ENCODE results near the gene PAPSS2. TPM values are rescaled to one million over a fixed set of nuclear protein-coding genes. Genes with fewer than 3 reads are reported as not detected.
A peak's percentile ranks its signal among the peaks of the same experiment; 100 is the strongest.

PAPSS2 gene
- total and polyA plus RNA-seq, 7 donors = 7.1 to 88.9 (median 8.6) TPM

- Histone ChIP-seq H3K4me3 (peak overlapping the region; percentile 54 to 67 (median 60)), H3K27me3 (peaks cover 0 to 17% (median 0%) of the 10 kb centered on the region in 3 donors), H3K4me1 (peaks cover 0 to 16% (median 11%) of the 10 kb centered on the region in 4 donors), H3K36me3 (no peaks in the 10 kb centered on the region), H3K9me3 (no peaks in the 10 kb centered on the region), H3K27ac (peak overlapping the region; percentile 69 to 76 (median 73))
- intact Hi-C loops (cut with DNase I) = loop anchor here (5.0 to 10.0 kb wide), 2 partner anchors 78 to 116 kb away; no protein-coding TSS in a partner anchor
- no peak for TF ChIP-seq EP300 (IDR thresholded peaks at IDR 0.05)
- TF ChIP-seq POLR2A (IDR thresholded peaks at IDR 0.05) = no peak
- no peak for TF ChIP-seq POLR2AphosphoS5 (IDR thresholded peaks at IDR 0.05)
- TF ChIP-seq CTCF (IDR thresholded peaks at IDR 0.05) = no peak
- DNase-seq = no peak
- WGBS, 2 donors = 65 to 70% methylated on average over 15 of the region's 15 CpGs
Measured at GRCh38 chr10:87658858-87659555, 671 bp upstream of the PAPSS2 start.

- DNase-seq = no peak
- peaks cover 0 to 16% (median 11%) of the 10 kb centered on the region in 4 donors for H3K4me1 ChIP-seq
- H3K27ac ChIP-seq = peak overlapping the region; percentile 69 to 76 (median 73)
Measured at GRCh38 chr10:87660484-87661133, 931 bp downstream of the PAPSS2 start.

GRCh38 chr10:87661861-87662785, 2.4 kb downstream of the PAPSS2 start:
- Histone ChIP-seq H3K36me3 (no peaks in the 10 kb centered on the region), H3K4me1 (peaks cover 0 to 16% (median 11%) of the 10 kb centered on the region in 4 donors), H3K9me3 (no peaks in the 10 kb centered on the region), H3K4me3 (no peak overlapping the region), H3K27ac (no peak overlapping the region), H3K27me3 (peaks cover 0 to 17% (median 0%) of the 10 kb centered on the region in 3 donors)
- 74 to 89% methylated on average over 6 of the region's 6 CpGs for WGBS, 2 donors
- DNase-seq = no peak
- intact Hi-C loops (cut with DNase I) = no loop called here
- TF ChIP-seq POLR2AphosphoS5 (IDR thresholded peaks at IDR 0.05) (no peak), POLR2A (IDR thresholded peaks at IDR 0.05) (no peak), CTCF (IDR thresholded peaks at IDR 0.05) (no peak), EP300 (IDR thresholded peaks at IDR 0.05) (no peak)

More at GRCh38 chr10:87660484-87661133, 931 bp downstream of the PAPSS2 start:
- 20 to 38% methylated on average over 12 of the region's 12 CpGs for WGBS, 2 donors
- no peak for TF ChIP-seq POLR2A (IDR thresholded peaks at IDR 0.05)
- peak in 1 of 4 donors; percentile 30 for TF ChIP-seq POLR2AphosphoS5 (IDR thresholded peaks at IDR 0.05)
- Histone ChIP-seq H3K27me3 (peaks cover 0 to 17% (median 0%) of the 10 kb centered on the region in 3 donors), H3K4me3 (peak overlapping the region; percentile 54 to 67 (median 60)), H3K36me3 (no peaks in the 10 kb centered on the region), H3K9me3 (no peaks in the 10 kb centered on the region)
- intact Hi-C loops (cut with DNase I) = no loop called here

- H3K4me1 ChIP-seq = peaks cover 0 to 13% (median 11%) of the 10 kb centered on the region in 4 donors
- no peak for TF ChIP-seq EP300 (IDR thresholded peaks at IDR 0.05)
- no peak for TF ChIP-seq POLR2AphosphoS5 (IDR thresholded peaks at IDR 0.05)
- TF ChIP-seq CTCF (IDR thresholded peaks at IDR 0.05) = no peak
- no peak for TF ChIP-seq POLR2A (IDR thresholded peaks at IDR 0.05)
- WGBS, 2 donors = 61 to 87% methylated on average over 2 of the region's 2 CpGs
- no peak overlapping the region for H3K27ac ChIP-seq
- H3K27me3 ChIP-seq = peaks cover 0 to 17% (median 0%) of the 10 kb centered on the region in 3 donors
- H3K4me3 ChIP-seq = no peak overlapping the region
- no peak for DNase-seq
- intact Hi-C loops (cut with DNase I) = no loop called here
- H3K36me3 ChIP-seq = no peaks in the 10 kb centered on the region
- no peaks in the 10 kb centered on the region for H3K9me3 ChIP-seq
Measured at GRCh38 chr10:87664276-87664701, 4.6 kb downstream of the PAPSS2 start.

Measured in sigmoid colon (tissue), 7 donors.